Fibroblast of upper back skin (primary cell): ENCODE results near the gene ATP1A2.
A peak's percentile ranks its signal among the peaks of the same experiment; 100 is the strongest.

Source experiments
- DNase-seq: peaks from one replicate; pipeline ENCODE4 v3.0.0-alpha.2; 2013

Gene ATP1A2

GRCh38 chr1:160115545-160116282 lies at the start of gene ATP1A2:
Gene ATP1A2 (plus strand): TSS chr1:160115759. CDS start chr1:160115862, 103 bp downstream.
- DNase-seq: no peak

DNA sequence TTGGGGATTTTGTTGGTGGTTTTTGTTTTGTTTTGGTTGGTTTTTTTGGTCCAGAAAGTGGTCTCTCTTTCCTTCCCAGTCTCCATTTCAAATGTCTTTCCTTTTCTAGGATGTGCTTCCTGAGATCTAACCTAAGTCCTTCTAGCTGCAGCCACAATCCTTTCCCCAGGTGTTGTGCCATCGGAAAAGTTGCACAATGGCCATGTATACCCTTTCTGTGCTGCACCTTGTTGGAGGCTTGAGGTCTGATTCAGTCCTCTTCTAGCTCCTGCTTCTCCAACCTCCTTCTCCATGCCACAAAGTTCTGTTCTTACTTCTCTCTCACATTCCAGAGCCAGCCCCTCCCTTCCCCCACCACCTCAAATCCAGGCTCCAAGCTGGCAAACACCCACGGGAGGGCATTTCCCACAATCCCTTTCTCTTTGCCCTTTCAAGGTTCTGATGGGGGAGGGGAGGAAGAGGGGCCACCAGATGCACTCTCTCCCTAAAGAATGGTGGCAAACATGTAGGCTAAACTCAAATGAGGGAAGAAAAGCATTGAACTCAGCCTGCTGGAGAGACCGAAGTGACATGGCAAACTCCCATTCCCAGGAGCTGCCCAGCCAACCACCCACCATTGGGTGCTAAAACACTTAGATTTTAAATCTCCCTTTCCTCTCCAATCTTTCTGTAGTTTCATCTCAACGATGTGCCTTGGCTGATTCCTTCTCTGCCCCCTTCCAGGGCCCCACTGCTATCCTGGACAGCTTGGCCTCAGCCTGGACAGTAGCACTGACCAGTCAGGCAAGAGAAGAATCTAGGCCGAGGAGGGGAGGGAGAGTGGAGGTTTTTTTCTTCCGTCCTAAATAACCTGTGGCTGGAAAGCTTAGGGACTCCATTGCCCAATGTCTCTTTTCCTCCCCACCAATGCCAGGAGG lies 48.5 kb upstream of the ATP1A2 start:
- DNase-seq: no peak

GRCh38 chr1:160068225-160068624 lies 47.3 kb upstream of the ATP1A2 start:
- DNase-seq: no peak

- no peak for DNase-seq
Measured at GRCh38 chr1:160069460-160070231, 45.9 kb upstream of the ATP1A2 start, which contains the start of gene KCNJ10. Gene KCNJ10 (minus strand): TSS chr1:160070160. CDS start chr1:160042532, 27,628 bp downstream.

- peak; percentile 54 for DNase-seq
Measured at GRCh38 chr1:160070243-160071163, 45.1 kb upstream of the ATP1A2 start.

- no peak for DNase-seq
Measured at GRCh38 chr1:160071289-160071688, 44.3 kb upstream of the ATP1A2 start.

GRCh38 chr1:160074865-160075264 lies 40.7 kb upstream of the ATP1A2 start:
- no peak for DNase-seq

DNA sequence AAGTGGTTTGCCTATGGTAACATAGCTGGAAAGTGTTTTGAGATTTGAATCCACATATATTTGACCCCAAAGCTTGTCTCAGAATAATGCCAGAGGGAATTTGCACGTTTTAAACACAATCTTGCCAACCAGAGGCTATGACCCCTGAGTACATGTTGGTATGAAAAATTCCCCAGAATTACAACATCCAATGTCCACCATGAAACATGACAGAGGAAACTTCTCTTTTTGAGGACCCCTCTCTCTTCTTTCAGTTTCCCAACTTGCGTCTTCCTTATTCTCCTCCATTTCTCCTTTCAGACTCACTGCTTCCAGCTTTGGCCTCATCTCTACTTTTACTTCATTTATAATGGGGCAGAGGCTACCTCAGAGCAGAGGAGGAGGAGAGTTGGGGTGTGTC lies 39.7 kb upstream of the ATP1A2 start:
- DNase-seq: no peak

GRCh38 chr1:160076295-160076694 lies 39.3 kb upstream of the ATP1A2 start:
- no peak for DNase-seq

- no peak for DNase-seq
Measured at GRCh38 chr1:160077486-160077885, 38.1 kb upstream of the ATP1A2 start.

- no peak for DNase-seq
Measured at GRCh38 chr1:160078512-160079195, 36.9 kb upstream of the ATP1A2 start.

- DNase-seq: no peak
Measured at GRCh38 chr1:160079448-160079847, 36.1 kb upstream of the ATP1A2 start.

DNA sequence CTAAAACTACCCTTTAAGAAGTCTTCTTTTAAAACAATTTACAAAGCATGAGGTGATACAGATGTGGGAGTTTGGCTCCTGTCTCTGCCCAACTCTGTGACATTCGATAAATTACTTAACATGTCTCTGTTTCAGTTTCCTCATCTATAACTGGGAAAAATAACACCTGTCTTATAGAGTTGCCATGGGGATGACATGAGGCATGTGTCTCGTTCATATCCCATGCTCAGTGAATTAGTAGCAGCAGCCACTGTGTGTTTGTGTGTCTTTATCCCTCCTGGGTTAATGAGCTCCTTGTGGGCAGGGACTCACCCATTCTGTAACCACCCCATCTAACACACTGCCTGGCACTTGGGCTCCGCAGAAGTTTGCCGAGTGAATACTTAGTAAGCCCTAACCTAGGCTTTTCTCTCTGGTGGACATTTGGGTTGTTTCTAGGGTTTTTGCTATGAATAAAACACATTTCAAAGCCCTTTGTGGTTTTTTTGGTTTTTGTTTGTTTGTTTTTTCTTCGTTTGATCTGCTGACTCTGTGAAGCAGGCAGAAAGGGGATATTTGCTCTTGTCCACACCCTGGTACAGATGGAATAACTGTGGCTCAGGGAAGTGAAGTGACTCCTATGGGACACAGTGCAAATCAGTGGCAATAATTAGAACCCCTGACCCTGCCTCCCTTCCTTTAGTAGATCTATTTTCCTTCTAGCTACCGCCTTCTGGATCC lies 35.0 kb upstream of the ATP1A2 start:
- no peak for DNase-seq

GRCh38 chr1:160081261-160081936 lies 34.2 kb upstream of the ATP1A2 start, which contains the start of gene KCNJ9:
Gene KCNJ9 (plus strand): TSS chr1:160081538. CDS start chr1:160084031, 2,493 bp downstream.
- peak; percentile 40 for DNase-seq

- no peak for DNase-seq
Measured at GRCh38 chr1:160082487-160082886, 33.1 kb upstream of the ATP1A2 start.

GRCh38 chr1:160082926-160083325 lies 32.6 kb upstream of the ATP1A2 start:
- DNase-seq: no peak

DNA sequence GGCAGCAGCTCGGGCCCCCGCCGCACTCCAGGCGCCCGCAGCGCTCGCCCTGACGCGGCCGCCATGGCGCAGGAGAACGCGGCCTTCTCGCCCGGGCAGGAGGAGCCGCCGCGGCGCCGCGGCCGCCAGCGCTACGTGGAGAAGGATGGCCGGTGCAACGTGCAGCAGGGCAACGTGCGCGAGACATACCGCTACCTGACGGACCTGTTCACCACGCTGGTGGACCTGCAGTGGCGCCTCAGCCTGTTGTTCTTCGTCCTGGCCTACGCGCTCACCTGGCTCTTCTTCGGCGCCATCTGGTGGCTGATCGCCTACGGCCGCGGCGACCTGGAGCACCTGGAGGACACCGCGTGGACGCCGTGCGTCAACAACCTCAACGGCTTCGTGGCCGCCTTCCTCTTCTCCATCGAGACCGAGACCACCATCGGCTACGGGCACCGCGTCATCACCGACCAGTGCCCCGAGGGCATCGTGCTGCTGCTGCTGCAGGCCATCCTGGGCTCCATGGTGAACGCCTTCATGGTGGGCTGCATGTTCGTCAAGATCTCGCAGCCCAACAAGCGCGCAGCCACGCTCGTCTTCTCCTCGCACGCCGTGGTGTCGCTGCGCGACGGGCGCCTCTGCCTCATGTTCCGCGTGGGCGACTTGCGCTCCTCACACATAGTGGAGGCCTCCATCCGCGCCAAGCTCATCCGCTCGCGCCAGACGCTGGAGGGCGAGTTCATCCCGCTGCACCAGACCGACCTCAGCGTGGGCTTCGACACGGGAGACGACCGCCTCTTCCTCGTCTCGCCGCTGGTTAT lies 31.4 kb upstream of the ATP1A2 start:
- no peak for DNase-seq

DNA sequence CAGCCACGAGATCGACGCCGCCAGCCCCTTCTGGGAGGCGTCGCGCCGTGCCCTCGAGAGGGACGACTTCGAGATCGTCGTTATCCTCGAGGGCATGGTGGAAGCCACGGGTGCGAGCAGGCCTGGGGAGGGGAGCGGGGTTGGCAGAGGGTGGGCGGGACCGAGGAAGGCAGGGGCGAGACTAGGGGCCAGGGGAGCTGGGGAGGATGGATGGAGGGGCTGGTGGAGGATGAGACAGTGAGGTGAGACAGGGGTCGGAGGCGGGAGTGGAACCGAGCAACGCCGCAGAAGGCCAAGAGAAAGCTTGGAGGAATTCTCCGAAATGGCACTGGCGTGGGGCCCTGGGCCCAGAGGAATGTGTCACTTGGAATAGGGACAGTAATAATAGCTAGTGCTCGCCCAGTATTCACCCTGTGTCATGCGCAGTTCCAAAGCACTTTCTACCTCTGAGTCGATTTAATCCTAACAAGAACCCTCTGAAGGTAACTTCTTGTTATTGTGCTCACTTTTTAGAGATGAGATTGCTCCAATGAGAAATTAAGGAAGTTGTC lies 30.7 kb upstream of the ATP1A2 start:
- no peak for DNase-seq
